NCI-H2107 treated with DMSO at 0.1 percent for 48 hours (cell line): ENCODE results near the gene TTLL9.

Experiments
- DNase-seq: peaks from one replicate; lab custom pipeline; 2025; ENCODE audit not compliant: unreplicated experiment; lab: John Stamatoyannopoulos, UW

The TTLL9 gene

DNA sequence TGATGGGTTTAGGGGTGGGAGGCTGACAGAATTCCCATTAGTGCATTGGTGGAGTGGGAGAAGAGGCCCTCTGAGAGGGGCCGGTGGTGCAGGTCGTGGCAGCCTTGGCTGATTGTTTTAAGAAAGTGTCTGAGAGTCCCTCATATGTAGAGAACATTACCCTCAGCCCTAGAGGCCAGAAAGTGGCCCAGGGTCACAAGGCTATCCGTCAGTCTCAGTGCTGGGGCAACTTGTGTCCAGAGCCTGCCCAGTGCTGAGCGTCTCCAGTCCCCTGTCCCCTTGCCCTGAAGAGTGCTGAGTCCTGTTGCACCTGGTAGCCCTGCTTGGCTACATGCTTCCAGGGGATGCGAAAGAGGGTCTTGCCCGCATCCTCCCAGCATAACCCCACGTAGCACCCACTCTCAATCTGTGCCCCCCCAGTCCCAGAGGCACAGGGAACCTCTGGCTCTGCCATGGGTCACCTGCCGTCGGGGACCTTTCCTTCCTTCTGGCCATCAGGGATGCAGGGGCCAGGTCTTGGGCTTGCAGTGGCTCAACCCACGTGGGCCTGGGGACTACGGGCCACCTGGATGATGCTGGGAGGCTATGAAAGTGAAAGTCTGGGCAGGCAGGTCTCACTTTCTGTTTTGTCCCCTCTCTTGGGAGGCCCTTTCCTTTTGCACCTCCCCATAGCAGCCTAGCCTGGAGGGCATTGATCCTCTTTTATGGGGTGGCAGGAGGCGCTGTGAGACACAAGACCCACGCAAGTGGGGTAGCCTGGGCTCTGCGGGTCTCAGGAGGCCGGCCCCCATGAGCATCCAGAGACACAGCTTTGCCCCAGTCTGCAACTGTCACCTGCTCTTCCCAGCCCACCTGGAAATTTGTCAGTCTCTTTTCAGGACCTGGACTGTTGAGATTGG lies 12.3 kb upstream of the TTLL9 start:
- no peak for DNase-seq

DNA sequence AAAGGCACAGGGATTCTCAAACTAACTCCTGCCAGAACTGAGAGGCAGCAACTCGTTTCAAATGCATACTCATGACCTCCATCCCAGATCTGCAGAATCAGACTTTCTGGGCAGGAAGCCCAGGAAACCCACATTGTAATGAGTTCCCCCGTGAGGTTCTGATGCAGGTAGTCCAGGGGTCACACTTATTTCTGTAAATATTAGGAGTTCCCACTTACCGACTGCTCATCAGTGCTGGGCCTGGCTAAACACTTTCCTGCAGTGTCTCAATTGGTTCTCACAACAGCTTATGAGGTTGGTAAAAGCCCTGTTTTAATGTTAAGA lies 11.7 kb upstream of the TTLL9 start:
- DNase-seq, result no peak

DNA sequence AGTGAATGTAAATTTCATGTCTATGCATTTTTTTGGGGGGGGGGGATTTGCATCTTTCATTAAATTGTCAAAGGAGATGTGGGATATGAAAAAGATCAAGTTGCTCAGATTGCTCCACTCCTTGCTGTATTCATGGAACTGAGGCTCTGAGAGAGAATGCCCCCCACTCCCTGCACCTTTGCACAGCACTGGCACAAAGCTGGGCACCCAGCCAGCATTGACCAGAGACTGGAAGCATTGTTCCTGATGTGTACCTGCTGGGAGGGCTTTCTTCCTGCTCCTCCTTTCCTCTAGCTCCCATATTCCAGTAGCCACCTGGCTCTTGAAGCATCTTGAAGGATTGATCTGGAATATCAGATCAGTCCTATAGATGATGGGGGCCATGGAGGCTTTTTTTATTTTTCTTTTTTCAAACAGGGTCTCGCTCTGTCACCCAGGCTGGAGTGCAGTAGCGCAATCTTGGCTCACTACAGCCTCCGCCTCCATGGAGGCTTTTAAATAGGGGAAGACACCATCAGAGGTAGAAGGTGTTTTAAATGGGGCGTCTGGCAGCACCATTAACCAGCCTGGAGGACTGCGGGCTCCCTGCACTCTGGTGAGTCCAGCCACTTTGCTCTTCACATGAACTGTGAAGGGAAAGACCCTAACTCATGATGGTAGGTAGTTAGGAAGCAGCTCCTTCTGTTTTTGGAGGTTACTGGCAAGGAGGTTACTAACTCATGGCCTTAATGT lies 11.0 kb upstream of the TTLL9 start:
- no peak for DNase-seq

DNA sequence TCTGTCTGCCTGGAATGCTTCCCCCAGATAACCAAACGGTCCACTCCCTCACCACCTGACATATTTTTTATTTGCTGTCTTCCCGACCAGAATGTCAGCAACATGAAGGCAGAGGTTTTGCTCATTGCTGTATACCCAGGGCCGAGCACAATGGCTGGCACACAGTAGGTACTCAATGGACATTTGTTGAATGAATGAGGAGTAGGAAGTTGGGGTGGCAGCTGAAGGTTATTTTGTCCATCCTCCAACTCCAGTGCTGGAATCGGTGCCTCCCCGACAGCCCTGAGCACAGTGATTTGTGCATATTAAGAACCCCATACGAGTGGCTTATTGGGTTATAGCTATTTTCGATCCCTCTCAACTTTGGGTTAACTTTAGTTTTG lies 10.4 kb upstream of the TTLL9 start:
- no peak for DNase-seq

DNA sequence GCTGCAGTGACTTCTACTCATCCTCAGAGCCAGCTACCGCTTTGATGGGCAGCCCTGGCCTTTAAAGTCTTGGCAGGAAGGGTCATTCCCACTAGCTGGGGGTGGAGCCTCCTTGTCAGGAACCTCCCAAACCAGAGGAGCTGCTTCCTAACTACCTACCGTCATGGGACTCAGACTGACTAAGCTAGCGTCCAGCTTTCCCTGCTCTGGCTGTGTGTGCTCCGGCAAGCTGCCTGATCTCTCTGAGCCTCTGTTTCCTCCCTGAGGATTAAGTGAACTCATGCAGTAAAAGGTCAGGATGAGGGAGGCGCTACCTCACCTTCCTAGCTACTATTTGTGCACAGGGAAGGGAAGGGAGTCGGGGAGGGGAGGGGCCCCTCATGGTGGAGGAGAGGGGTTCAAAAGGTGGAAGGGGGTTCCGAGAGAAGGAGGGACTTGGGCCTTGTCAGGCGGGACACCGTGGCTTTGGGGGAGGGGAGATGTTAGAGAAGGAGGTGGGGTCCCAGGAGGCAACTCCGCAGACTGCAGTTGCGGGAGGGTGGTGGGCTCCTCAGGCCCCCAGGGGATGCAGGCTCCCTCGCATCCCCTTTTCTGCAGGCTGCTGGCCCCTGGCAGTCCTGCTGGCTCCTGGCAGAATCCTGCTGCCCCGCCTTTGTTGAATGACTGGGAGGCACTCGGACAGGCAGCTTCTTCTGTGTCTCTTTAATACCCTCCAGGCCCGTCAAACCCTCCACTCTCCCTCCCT lies 9.9 kb upstream of the TTLL9 start:
- no peak for DNase-seq

DNA sequence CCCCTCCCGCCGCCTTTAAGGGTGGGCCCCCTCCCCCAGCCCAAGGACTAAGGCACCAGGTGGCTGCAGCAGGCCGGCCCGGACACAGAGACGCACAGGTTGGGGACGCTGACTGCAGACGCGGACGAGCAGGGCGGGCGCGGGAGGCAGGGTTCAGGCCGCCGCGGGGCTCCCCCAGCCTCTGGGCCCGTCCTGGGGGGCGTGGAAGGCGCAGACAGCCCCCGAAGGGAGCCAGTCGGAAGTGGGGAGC lies 9.4 kb upstream of the TTLL9 start:
- DNase-seq, result no peak

DNA sequence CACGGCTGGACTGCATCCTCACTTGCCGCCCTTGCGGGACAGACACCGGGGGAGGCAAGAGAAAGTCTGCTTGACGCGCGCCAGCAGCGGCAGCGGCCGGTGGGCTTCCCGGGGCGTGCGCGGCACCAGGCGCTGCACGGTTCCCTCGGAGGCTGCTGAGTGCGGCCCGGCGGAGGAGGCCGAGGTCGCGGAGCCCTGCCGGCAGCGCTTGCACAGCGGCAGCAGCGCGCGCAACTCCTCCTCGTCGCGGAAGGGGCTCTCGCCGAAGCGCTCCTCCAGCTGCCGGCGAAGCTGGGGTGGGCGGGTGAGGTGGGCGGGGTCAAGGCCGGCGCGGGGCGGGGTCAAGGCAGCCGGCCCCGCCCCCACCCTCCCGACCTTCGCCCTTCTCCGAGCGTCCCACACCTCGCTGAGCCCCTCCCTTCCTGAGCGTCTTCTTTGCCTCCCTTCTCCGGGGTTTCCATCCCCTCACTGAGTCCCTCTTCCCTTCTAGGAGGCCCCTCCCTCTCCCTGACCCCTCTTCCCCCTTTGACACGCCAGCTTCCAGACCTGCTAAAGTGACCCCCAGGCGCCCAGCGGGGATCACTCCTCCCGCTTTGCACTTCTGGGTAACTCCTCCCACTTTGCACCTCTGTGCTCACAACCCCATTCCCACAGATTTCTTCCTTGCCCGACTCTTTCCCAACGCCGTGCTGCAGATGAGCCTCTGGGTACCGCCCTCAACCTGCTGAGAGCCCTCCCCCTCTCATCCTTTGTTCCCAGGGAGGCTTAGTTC lies 8.9 kb upstream of the TTLL9 start:
- DNase-seq, result no peak

DNA sequence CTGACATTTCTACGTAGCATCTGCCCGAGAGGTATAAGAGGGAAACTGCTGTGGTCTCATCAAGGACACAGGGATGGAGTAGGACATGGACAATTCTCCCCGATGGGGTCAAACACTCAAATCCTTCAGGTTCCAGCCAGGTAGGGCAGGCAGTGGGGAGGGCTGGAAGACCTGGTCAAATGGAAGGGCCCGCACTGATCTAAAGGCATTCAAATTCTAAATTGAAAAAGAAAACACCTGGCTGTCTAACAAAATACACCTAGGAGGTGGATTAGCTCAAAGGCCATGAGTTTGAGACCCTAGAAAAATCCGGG lies 8.3 kb upstream of the TTLL9 start:
- no peak for DNase-seq

DNA sequence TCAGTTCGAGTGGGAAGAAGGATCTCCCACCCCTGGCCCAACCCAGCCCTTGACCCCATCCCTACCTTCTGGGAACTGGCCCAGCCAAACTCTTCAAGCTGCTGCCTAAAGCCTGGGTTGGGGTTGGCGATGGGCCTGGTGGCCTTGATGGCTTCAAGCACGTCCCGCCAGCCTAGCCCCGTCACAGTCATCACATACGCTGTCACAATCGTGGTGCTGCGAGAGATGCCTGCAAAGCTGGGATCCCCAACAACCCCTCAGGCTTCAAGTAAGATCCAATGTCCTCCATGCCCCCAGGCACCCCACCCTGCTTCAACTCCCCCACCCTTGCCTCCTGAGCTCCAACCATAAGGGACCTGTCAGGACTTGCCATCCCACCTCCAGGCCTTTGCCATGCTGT lies 7.9 kb upstream of the TTLL9 start:
- DNase-seq, result no peak

DNA sequence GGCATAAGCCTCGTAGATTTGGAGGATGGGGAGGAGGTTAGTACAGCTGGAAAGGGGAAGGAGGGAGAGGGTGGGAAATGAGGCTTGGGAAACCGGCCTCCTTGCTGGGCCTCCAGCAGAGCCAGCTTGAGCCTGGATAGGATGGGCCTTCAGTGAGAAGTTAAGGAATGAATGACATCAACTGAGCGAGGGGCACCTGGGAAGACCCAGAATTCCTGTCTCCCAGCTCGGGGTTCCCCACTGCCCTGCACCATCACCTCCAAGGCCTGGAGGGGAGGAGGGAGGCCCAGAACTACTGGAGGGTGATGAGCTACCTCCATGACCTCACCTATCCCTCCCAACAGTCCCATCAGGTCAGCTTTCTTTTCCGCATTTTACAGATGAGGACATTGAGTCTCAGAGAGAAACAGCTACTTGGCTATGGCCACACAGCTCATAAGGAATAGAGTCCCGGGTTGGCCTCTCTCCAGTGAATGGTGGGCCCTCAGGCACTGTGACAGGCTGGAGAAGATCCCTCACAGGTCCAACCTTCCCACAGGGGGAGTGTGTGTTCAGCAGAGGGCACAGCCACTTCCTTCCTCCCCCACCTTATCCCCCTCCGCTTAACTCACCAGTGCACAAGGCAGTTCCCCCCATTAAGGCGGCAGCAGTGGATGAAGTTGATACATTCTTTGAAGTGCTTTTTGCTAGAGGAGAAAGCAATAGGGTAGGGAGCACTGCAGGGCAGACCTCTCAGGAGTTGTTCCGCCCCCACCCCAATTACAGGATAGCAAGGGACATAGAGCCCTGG lies 6.9 kb upstream of the TTLL9 start:
- DNase-seq, result no peak

DNA sequence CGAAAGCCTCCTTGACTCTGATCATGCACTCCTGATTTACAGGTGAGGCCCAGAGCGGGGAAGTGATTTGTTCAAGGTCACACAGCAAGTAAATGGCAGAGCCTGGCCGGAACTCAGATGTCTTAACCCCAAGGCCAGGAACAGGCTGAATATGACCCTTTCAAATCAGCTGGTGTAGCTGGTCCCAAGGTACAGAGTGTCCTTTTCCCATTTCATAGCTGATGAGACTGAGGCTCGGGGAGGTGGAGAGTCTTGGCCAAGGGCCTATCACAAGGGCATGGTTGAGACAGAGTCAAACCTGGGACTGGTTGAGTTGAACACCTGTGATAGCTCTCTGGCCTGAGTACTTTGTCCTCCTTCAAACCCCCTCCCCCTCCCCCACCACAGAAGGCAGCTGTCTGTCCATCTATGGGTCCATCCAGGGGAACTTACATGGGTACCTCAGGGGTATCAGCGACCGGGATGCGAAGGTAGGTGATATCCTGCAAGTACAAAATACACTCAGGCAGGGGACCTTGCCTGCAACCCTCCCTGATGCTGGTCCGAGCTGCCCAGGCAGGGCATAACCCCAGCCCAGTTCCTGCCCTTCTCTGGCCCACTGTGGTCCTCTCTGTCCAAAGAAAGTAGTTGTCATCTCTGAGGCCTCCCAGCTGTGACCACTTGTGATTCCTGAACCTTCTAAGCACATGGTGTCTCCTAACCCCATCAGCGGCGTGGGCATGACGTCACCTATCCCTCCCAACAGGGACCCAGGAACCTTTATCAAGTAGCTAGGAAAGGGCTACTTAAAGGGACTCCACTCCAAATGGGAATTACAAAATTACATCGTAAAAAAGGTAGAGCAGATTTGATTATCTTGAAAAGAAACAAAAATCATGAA lies 5.7 kb upstream of the TTLL9 start:
- DNase-seq, result no peak

DNA sequence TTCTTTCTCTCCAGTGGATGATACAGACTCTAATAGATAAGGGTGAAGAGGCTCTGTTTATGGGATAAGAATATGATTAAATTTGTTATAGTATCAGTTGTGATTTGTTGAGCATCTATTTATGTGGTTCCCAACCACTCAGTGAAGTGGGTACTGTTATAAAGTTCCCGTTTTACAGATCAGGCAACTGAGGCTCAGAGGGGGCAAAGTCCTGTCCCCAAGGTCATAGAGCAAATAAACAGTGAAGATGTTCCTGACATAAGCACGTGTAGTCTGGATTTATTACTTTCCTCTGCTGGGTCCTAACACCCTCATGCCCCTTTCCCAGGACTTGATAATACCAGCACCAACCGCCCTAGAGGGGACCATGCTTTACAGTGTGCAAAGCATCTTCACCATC lies 4.2 kb upstream of the TTLL9 start:
- no peak for DNase-seq

DNA sequence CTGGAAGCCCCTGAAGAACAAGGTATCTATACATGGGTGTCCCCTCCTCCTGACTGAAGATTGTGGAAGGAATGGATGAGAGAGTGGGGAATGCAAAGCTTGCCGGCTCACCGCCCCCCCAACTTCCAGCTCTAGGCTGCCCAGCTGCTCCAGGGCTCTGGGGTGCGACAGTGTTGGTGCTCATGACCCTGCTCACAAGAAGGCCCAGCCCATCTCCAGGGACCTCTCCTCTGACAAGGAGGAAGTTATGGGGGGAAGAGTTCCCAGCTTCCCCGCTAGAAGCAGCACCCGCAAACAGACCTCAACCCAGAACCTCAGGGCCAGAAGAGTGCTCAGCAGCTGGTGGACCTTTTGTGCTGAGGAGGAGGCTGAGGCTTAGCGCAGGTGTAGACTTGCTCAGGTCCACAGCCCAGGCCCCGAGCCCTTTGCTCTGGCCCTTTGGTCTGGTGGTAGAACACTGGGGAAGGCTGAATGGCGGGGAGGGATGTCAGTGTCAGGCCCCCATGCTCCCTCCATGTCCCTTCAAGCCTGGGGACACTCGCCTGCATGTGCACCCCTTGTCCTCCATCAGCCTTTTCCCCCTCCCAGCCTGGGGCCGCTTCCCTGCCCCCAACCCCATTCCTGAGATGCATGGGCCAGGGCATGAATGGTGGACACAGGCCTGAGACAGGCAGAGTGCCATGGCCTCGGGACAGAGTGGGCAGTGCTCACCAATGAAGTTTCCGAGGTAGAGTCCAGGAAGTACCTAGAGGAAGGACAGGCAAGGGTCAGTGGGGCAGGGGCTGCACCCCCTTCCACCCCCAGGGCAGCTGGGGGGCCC lies 1.4 kb upstream of the TTLL9 start:
- no peak for DNase-seq

DNA sequence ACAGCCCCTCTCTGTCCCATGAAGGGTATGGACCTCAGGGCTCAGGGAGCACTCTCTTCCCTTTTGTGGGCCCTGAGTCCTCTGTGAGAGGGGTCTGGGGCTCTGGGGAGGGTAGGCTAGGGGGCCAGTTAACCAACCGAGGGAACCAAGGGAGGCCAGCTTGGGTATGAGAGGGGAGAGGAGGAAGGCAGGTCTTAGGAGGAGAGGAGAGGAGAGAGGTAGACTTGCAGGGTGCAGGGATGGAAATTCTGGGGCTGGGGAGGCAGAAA lies 827 bp upstream of the TTLL9 start:
- DNase-seq, result no peak

DNA sequence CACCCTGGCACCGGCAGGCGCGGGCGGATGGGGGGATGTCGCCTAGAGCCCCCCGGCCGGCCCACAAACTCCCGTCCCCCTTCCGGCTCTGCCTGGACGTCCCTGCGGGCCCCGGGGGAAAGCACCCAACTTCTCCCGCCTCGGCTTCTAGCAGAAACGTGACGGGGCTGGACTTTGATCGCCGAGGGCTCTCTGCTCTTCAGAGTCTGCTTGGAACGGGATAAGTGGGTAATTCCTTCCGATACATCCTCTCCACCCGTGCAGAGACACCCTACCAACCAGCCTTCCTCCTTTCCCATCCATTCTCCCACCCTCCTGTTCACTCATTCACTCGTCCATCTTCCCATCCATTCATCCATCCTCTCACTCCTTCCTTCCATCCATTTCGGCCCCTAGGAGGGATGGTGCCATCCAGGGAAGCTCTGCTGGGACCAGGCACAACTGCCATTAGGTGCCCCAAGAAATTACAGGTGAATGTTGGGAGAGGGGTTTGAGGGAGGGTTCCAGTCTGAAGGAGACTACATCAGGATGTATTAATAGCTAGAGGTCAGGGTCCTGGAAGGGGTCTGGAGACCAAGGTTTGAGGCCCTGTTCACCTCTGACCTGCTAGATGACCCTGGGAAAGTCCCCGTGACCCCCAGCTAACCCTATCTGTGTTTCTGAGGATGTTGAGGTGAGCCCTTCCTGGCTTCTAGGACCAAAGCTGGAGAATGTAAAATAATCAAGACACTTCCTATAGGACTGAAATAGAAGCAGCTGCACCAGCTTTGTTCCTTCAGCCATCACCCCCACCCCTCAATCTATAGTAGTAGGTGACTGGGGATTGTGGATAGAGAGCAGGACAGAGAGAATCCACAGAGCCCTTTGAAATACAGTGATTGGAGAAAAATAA lies 538 bp downstream of the TTLL9 start:
- DNase-seq, result no peak

DNA sequence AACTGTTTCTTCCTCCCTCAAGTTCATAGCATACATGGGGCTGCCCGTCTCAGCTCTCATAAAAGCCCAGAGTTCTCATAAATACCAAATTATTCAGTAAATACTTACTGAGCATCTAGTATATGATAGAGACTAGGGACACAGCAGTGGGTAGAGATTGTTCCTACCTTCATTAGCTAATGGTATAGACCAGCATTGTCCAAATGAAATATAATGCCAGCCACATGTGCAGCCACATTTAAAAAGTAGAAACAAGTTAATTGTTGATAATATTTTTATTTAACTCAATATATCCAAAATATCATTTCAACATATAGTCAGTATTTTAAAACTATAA lies 1.2 kb downstream of the TTLL9 start:
- DNase-seq, result no peak

DNA sequence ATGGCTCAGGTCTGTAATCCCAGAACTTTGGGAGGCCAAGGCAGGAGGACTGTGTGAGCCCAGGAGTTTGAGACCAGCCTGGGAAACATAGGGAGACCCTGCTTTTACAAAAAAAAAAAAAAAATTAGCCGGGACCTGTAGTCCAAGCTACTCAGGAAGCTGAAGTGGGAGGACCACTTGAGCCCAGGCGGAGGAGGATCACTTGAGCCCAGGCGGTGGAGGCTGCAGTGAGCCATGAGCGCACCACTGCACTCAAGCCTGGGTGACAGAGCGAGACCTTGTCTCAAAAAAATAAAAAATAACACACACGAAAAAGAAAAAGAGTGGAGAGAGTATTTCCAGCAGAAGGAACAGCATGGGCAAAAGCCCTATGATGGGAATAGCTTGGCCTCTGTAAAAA lies 2.0 kb downstream of the TTLL9 start:
- no peak for DNase-seq

DNA sequence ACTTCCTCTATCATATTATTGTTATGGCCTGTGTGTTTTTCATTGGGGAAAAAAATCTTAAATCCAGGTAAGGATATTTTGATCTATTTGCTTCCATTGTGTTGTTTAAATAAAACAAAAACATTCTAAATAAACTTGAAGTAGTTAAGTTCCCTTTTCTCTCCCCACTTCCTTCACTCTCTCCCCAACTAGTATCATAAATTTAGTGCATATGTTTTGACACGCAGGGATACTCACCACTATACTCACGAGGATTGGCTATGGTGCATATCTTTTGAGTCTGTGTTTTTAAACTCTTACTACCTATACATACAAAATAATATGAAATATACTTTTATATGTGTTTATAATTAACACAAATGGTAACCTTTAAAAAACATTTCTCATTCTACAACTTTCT lies 5.2 kb downstream of the TTLL9 start:
- no peak for DNase-seq

DNA sequence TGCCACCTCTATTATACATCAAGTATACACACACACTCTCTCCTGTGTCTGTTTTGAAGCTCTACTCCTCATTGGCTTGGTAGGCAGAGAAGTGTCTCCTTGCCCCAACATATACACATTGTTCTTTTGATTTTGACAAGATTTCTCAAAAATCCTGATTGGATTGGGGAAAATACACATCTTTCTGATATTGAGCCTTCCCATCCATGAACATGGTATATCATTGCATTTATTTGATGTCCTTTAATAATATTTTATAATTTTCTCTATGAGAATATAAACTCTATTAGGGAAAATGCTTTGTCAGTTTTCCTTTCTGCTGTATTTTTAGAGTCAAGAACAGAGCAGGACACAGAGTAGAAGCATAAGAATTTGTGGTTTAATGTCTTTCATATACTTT lies 7.2 kb downstream of the TTLL9 start:
- no peak for DNase-seq
